Ishikawa (cell line): ENCODE data around the gene PAN3.
A peak's percentile ranks its signal among the peaks of the same experiment; 100 is the strongest.

Experiments
- EP300 ChIP-seq: IDR thresholded peaks from 2 replicates; pipeline ENCODE4 v1.6.1; 2012; ENCODE audit warnings: borderline replicate concordance
- MAX ChIP-seq: IDR thresholded peaks from 2 replicates; pipeline ENCODE4 v1.6.1; 2012
- RAD21 ChIP-seq: IDR thresholded peaks from 2 replicates; pipeline ENCODE4 v1.6.1; 2012; ENCODE audit warnings: low read depth

- no peak for TF ChIP-seq EP300
- peak; percentile 85 for TF ChIP-seq RAD21
- no peak for TF ChIP-seq MAX
These were observed 185.9 kb downstream of the PAN3 start for GRCh38 chr13:28324181-28324789.
